HCT116 (cell line): ENCODE data around the gene ERC2. TPM values are rescaled to one million over a fixed set of nuclear protein-coding genes. Genes with fewer than 3 reads are reported as not detected.

Source experiments
- ATAC-seq: fragments of 200-7000 bp; cut with Tn5 transposase; 2 replicates; pipeline ENCODE4 v1.9.1; 2020; ENCODE audit warnings: mild to moderate bottlenecking, moderate library complexity
- BruUV-seq: library from RNA; stranded (reverse); fragments of 400-500 nt; replicated peaks from 2 replicates; lab custom pipeline; 2021; lab: Mats Ljungman, UMichigan
- CTCF ChIA-PET: fragments of 300-600 bp; sonication (Branson Sonifier 250); formaldehyde crosslinking; loops from one replicate; lab custom pipeline; 2021; ENCODE audit warnings: antibody characterized with exemption; lab: Charles Lee
- POLR2A ChIA-PET: fragments of 300-600, 350-600 bp; sonication (Branson Sonifier 250); formaldehyde crosslinking; loops from one replicate; lab custom pipeline; 2021; ENCODE audit warnings: antibody characterized with exemption; lab: Charles Lee
- RAD21 ChIA-PET, 2 experiments: fragments of 300-600 bp; sonication (Branson Sonifier 250); formaldehyde crosslinking; loops; one replicate each; lab custom pipeline; 2023; ENCODE audit warnings: low total read pairs in 2 of 2; ENCODE audit not compliant: uncharacterized antibody in 2 of 2, unreplicated experiment in 2 of 2, low non-redundant PET in 1 of 2; lab: Charles Lee
- DNase-seq: peaks from one replicate; pipeline ENCODE4 v3.0.0-alpha.2; 2010; ENCODE audit warnings: low read depth, low spot score
- H2AFZ ChIP-seq: fragments of 200-600 bp; shearing (Covaris generic), sonication (generic); 2 replicates; pipeline ENCODE4 v1.6.1; 2017; ENCODE audit warnings: low read depth, mixed run types, mixed read lengths, antibody characterized with exemption, low read length; ENCODE audit not compliant: poor library complexity, severe bottlenecking
- H3K27ac ChIP-seq: 2 replicates; pipeline ENCODE4 v1.5.1; 2012; ENCODE audit warnings: low read depth, low read length
- H3K27me3 ChIP-seq: fragments of 200-600 bp; sonication (generic); 2 replicates; pipeline ENCODE4 v1.6.1; 2016; ENCODE audit warnings: mixed run types, low read length, mixed read lengths; ENCODE audit not compliant: insufficient read depth
- H3K36me3 ChIP-seq, 2 experiments: fragments of 200-500 bp in 1 of 2; fragments of 200-600 bp in 1 of 2; sonication (Bioruptor generic) in 1 of 2; sonication (generic) in 1 of 2; 2 replicates each; pipeline versions ENCODE4 v1.5.1 to v1.6.1; 2014 to 2016; ENCODE audit warnings: low read length in 2 of 2, inconsistent platforms in 1 of 2, mixed read lengths in 1 of 2, mixed run types in 1 of 2; ENCODE audit not compliant: insufficient read depth in 2 of 2, control insufficient read depth in 1 of 2
- H3K4me1 ChIP-seq, 2 experiments: fragments of 200-600 bp in 1 of 2; sonication (generic) in 1 of 2; 2 replicates each; pipeline versions ENCODE4 v1.5.1 to v1.6.1; 2012 to 2017; ENCODE audit warnings: low read length in 2 of 2, inconsistent platforms in 1 of 2, mild to moderate bottlenecking in 1 of 2, mixed read lengths in 1 of 2, mixed run types in 1 of 2, moderate library complexity in 1 of 2; ENCODE audit not compliant: insufficient read depth in 2 of 2, control insufficient read depth in 1 of 2
- H3K4me2 ChIP-seq: fragments of 200-600 bp; sonication (generic); 2 replicates; pipeline ENCODE4 v1.6.1; 2017; ENCODE audit warnings: mixed run types, low read length, mixed read lengths
- H3K4me3 ChIP-seq, 2 experiments: fragments of 200-600 bp in 1 of 2; sonication (generic) in 1 of 2; replicated peaks in 1 of 2; 2 replicates each; pipeline ENCODE4 v1.5.1; 2011 to 2016; ENCODE audit warnings: low read length in 2 of 2, control low read depth in 1 of 2, low read depth in 1 of 2, mild to moderate bottlenecking in 1 of 2, mixed read lengths in 1 of 2, mixed run types in 1 of 2
- H3K79me2 ChIP-seq: fragments of 200-600 bp; sonication (generic); 2 replicates; pipeline ENCODE4 v1.6.1; 2017; ENCODE audit warnings: mild to moderate bottlenecking, mixed run types, low read length, moderate library complexity, mixed read lengths; ENCODE audit not compliant: insufficient read depth
- H3K9ac ChIP-seq: fragments of 200-600 bp; sonication (generic); 2 replicates; pipeline ENCODE4 v1.6.1; 2016; ENCODE audit warnings: low read length, mixed read lengths
- H3K9me2 ChIP-seq: fragments of 200-600 bp; sonication (generic), shearing (Covaris generic); 2 replicates; pipeline ENCODE4 v1.6.1; 2017; ENCODE audit warnings: mixed run types, mild to moderate bottlenecking, moderate library complexity; ENCODE audit not compliant: insufficient read depth
- H3K9me3 ChIP-seq, 2 experiments: fragments of 200-500 bp in 1 of 2; fragments of 200-600 bp in 1 of 2; sonication (Bioruptor generic) in 1 of 2; sonication (generic) in 1 of 2; 2 replicates each; pipeline ENCODE4 v1.6.1; 2014 to 2017; ENCODE audit warnings: low read length in 2 of 2, mixed read lengths in 2 of 2, inconsistent platforms in 1 of 2, low read depth in 1 of 2, mild to moderate bottlenecking in 1 of 2, mixed run types in 1 of 2, moderate library complexity in 1 of 2; ENCODE audit not compliant: control insufficient read depth in 1 of 2, insufficient read depth in 1 of 2
- H4K20me1 ChIP-seq: fragments of 200-600 bp; sonication (generic), shearing (Covaris generic); 2 replicates; pipeline ENCODE4 v1.6.1; 2017; ENCODE audit warnings: mixed run types, mild to moderate bottlenecking, moderate library complexity; ENCODE audit not compliant: insufficient read depth
- CBX3 ChIP-seq: IDR thresholded peaks from 2 replicates; pipeline ENCODE4 v1.6.1; 2012; ENCODE audit warnings: low read depth
- EZH2 ChIP-seq: fragments of 200-600 bp; sonication (generic); IDR thresholded peaks from 2 replicates; pipeline ENCODE4 v1.6.1; 2017; ENCODE audit warnings: antibody characterized with exemption, mixed run types
- EZH2phosphoT487 ChIP-seq: fragments of 200-600 bp; IDR thresholded peaks from 2 replicates; pipeline ENCODE4 v1.6.1; 2018; ENCODE audit warnings: antibody characterized with exemption, borderline replicate concordance
- JUND ChIP-seq: IDR thresholded peaks from 2 replicates; pipeline ENCODE4 v1.6.1; 2012
- RAD21 ChIP-seq: IDR thresholded peaks from 2 replicates; pipeline ENCODE4 v1.6.1; 2012; ENCODE audit warnings: low read depth, mild to moderate bottlenecking
- SIN3A ChIP-seq: IDR thresholded peaks from 2 replicates; pipeline ENCODE4 v1.6.1; 2012; ENCODE audit warnings: low read depth
- TCF7L2 ChIP-seq: IDR thresholded peaks from 2 replicates; pipeline ENCODE4 v1.7.0; 2011; ENCODE audit warnings: borderline replicate concordance, inconsistent platforms; ENCODE audit not compliant: insufficient read depth, insufficient read length; ENCODE audit errors: extremely low read depth
- ZFX ChIP-seq: fragments of 450-650 bp; IDR thresholded peaks from 2 replicates; pipeline ENCODE4 v1.6.1; 2017
- ZNF274 ChIP-seq: fragments of 200-500 bp; sonication (Bioruptor generic); IDR thresholded peaks from 2 replicates; pipeline ENCODE4 v1.6.1; 2014; ENCODE audit warnings: mild to moderate bottlenecking, low read depth, low read length, inconsistent platforms
- intact Hi-C: fragments of 100-400 bp; cut with micrococcal nuclease; formaldehyde crosslinking; loops from 2 replicates; pipeline ENCODE4 v1.10.0; 2022
- total RNA-seq: library from RNA; stranded (reverse); gene quantifications from one replicate; pipeline ENCODE4 v1.2.1, GENCODE V29; 2021; ENCODE audit not compliant: unreplicated experiment
- TF ChIP-seq, protein P1 (sequence below): IDR thresholded peaks from 2 replicates; pipeline ENCODE4 v1.6.1; 2012; ENCODE audit warnings: low read depth

ERC2 gene
- total RNA-seq, 1 experiment from 2014 or later: not detected

DNA sequence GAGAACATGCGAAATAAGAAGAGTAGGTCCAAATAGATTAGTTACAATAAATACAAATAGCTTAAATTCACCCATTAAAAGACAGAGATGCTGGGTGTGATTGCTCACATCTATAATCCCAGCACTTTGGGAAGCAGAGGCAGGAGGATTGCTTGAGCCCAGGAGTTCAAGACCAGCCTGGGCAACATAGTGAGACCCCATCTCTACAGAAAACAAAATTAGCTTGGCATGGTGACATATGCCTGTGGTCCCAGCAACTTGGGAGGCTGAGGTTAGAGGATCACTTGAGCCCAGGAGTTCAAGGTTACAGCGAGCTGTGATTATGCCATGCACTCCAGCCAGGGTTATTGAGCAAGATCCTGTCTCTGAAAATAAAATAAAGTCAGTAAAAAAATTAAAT lies 872.1 kb downstream of the ERC2 start:
- Histone ChIP-seq H3K9me2 (no peaks in the 10 kb centered on the region), H3K27me3 (no peaks in the 10 kb centered on the region), H3K79me2 (no peaks in the 10 kb centered on the region), H4K20me1 (no peaks in the 10 kb centered on the region), H3K4me1 (no peaks in the 10 kb centered on the region), H3K27ac (no peak overlapping the region), H3K36me3 (no peaks in the 10 kb centered on the region), H3K4me3 (no peak overlapping the region), H3K9me3 (peaks cover 0 to 3% of the 10 kb centered on the region in 2 experiments; a peak in 2 of 4 replicates), H3K9ac (no peak overlapping the region), H3K4me2 (no peak overlapping the region), H2AFZ (no peak overlapping the region)
- intact Hi-C loops: no loop called here
- RAD21 ChIA-PET: no interaction called here
- POLR2A ChIA-PET: no interaction called here
- CTCF ChIA-PET: no interaction called here
- BruUV-seq: no TSS peak
- no peak for TF ChIP-seq EZH2
- no peak for TF ChIP-seq ZFX
- no peak for TF ChIP-seq RAD21
- TF ChIP-seq ZNF274: no peak
- TF ChIP-seq, protein P1, sequence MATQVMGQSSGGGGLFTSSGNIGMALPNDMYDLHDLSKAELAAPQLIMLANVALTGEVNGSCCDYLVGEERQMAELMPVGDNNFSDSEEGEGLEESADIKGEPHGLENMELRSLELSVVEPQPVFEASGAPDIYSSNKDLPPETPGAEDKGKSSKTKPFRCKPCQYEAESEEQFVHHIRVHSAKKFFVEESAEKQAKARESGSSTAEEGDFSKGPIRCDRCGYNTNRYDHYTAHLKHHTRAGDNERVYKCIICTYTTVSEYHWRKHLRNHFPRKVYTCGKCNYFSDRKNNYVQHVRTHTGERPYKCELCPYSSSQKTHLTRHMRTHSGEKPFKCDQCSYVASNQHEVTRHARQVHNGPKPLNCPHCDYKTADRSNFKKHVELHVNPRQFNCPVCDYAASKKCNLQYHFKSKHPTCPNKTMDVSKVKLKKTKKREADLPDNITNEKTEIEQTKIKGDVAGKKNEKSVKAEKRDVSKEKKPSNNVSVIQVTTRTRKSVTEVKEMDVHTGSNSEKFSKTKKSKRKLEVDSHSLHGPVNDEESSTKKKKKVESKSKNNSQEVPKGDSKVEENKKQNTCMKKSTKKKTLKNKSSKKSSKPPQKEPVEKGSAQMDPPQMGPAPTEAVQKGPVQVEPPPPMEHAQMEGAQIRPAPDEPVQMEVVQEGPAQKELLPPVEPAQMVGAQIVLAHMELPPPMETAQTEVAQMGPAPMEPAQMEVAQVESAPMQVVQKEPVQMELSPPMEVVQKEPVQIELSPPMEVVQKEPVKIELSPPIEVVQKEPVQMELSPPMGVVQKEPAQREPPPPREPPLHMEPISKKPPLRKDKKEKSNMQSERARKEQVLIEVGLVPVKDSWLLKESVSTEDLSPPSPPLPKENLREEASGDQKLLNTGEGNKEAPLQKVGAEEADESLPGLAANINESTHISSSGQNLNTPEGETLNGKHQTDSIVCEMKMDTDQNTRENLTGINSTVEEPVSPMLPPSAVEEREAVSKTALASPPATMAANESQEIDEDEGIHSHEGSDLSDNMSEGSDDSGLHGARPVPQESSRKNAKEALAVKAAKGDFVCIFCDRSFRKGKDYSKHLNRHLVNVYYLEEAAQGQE: no peak
- no peak for TF ChIP-seq JUND
- no peak for TF ChIP-seq TCF7L2
- TF ChIP-seq CBX3: no peak
- TF ChIP-seq SIN3A: no peak
- TF ChIP-seq EZH2phosphoT487: no peak
- ATAC-seq (no peak), DNase-seq (no peak)
